H1 (cell line): Measurements from ENCODE around the gene RNU7-1. TPM values are rescaled to one million over a fixed set of nuclear protein-coding genes. Genes with fewer than 3 reads are reported as not detected.
A peak's percentile ranks its signal among the peaks of the same experiment; 100 is the strongest.

Experiments
- BCL11A ChIP-seq, 2 experiments: IDR thresholded peaks; one replicate each; pipeline ENCODE4 v1.6.1; 2011; ENCODE audit warnings: low read depth in 2 of 2, low read length in 2 of 2, mild to moderate bottlenecking in 2 of 2
- BRCA1 ChIP-seq: IDR thresholded peaks from 2 replicates; pipeline ENCODE4 v1.6.1; 2012; ENCODE audit warnings: low read depth, low read length, improper control_type of control experiment
- CBX5 ChIP-seq: fragments of 300-800, 300-1000 bp; sonication (generic); IDR thresholded peaks from 2 replicates; pipeline ENCODE4 v1.7.1; 2016; ENCODE audit warnings: antibody characterized with exemption, low read length, low read depth
- CBX8 ChIP-seq: fragments of 300-800, 300-1000 bp; sonication (generic); IDR thresholded peaks from 2 replicates; pipeline ENCODE4 v1.7.1; 2016; ENCODE audit warnings: low read depth, low read length, borderline replicate concordance
- EGR1 ChIP-seq: IDR thresholded peaks from 2 replicates; pipeline ENCODE4 v1.6.1; 2011; ENCODE audit warnings: low read depth, low read length, borderline replicate concordance
- FOSL1 ChIP-seq: IDR thresholded peaks from 2 replicates; pipeline ENCODE4 v1.6.1; 2011; ENCODE audit warnings: mild to moderate bottlenecking, low read depth, low read length, moderate library complexity; ENCODE audit not compliant: insufficient read depth
- HDAC2 ChIP-seq, 2 experiments: fragments of 300-600 bp in 1 of 2; sonication (generic) in 1 of 2; IDR thresholded peaks; 2 replicates each; pipeline ENCODE4 v1.6.1; 2011 to 2012; ENCODE audit warnings: low read depth in 2 of 2, low read length in 2 of 2, mild to moderate bottlenecking in 2 of 2, moderate library complexity in 2 of 2, borderline replicate concordance in 1 of 2, inconsistent platforms in 1 of 2
- JUN ChIP-seq: IDR thresholded peaks from 2 replicates; pipeline ENCODE4 v1.6.1; 2011; ENCODE audit warnings: low read depth, mild to moderate bottlenecking, improper control_type of control experiment, low read length
- KDM1A ChIP-seq: fragments of 200-600, 300-600 bp; sonication (generic); IDR thresholded peaks from 2 replicates; pipeline ENCODE4 v1.7.1; 2016; ENCODE audit warnings: mild to moderate bottlenecking, low read length, borderline replicate concordance
- NANOG ChIP-seq: IDR thresholded peaks from 2 replicates; pipeline ENCODE4 v1.6.1; 2011; ENCODE audit warnings: low read length, low read depth, mild to moderate bottlenecking, inconsistent platforms; ENCODE audit not compliant: insufficient read depth, poor library complexity, severe bottlenecking
- POLR2A ChIP-seq, 2 experiments: IDR thresholded peaks; 1 replicate in 1 of 2; 2 replicates in 1 of 2; pipeline ENCODE4 v1.6.1; 2011; ENCODE audit warnings: low read depth in 2 of 2, low read length in 2 of 2, mild to moderate bottlenecking in 2 of 2; ENCODE audit errors: control extremely low read depth in 1 of 2
- RBBP5 ChIP-seq: IDR thresholded peaks from 2 replicates; pipeline ENCODE4 v1.7.1; 2012; ENCODE audit warnings: low read depth, mild to moderate bottlenecking, inconsistent platforms, low read length, moderate library complexity, borderline replicate concordance
- RFX5 ChIP-seq: IDR thresholded peaks from 2 replicates; pipeline ENCODE4 v1.6.1; 2011; ENCODE audit warnings: low read depth, low read length, improper control_type of control experiment, borderline replicate concordance
- SAP30 ChIP-seq: fragments of 300-600 bp; sonication (generic); IDR thresholded peaks from 2 replicates; pipeline ENCODE4 v1.7.1; 2012; ENCODE audit warnings: low read length, moderate library complexity, mild to moderate bottlenecking, inconsistent platforms; ENCODE audit not compliant: insufficient read depth, insufficient replicate concordance
- SP1 ChIP-seq: IDR thresholded peaks from 2 replicates; pipeline ENCODE4 v1.6.1; 2011; ENCODE audit warnings: low read depth, low read length
- SP2 ChIP-seq: IDR thresholded peaks from 2 replicates; pipeline ENCODE4 v1.6.1; 2012; ENCODE audit warnings: mild to moderate bottlenecking, low read length, inconsistent platforms
- SP4 ChIP-seq: IDR thresholded peaks from 2 replicates; pipeline ENCODE4 v1.6.1; 2012; ENCODE audit warnings: low read length, inconsistent platforms
- TBP ChIP-seq: IDR thresholded peaks from 2 replicates; pipeline ENCODE4 v1.6.1; 2011; ENCODE audit warnings: low read depth, low read length, improper control_type of control experiment
- polyA plus RNA-seq, 7 experiments: library from polyadenylated mRNA; depleted of rRNA in 3 of 7; stranded (reverse) in 5 of 7; unstranded in 2 of 7; fragments of >200 nt in 5 of 7; fragments of 200-250 nt in 2 of 7; gene quantifications; 1 replicate in 5 of 7; 2 replicates in 1 of 7; 4 replicates in 1 of 7; pipeline versions ENCODE4 v1.2.1 to v1.2.3, GENCODE V29; 2011 to 2013; ENCODE audit warnings: missing spikeins in 2 of 7, mixed read lengths in 2 of 7
- total RNA-seq: library from RNA; stranded (reverse); fragmentation: NEBNext Ultra II Directional; extraction: Animal tissue kit (Norgen Biotek cat#: 25700); gene quantifications from 2 replicates; pipeline ENCODE4 v1.2.1, GENCODE V29; 2021
- TF ChIP-seq, protein P1 (sequence below): IDR thresholded peaks from 2 replicates; pipeline ENCODE4 v1.6.1; 2012; ENCODE audit warnings: inconsistent platforms
- TF ChIP-seq, protein P2 (sequence below): IDR thresholded peaks from 2 replicates; pipeline ENCODE4 v1.6.1; 2011; ENCODE audit warnings: low read length, improper control_type of control experiment
- TF ChIP-seq, protein P3 (sequence below), 3 experiments: IDR thresholded peaks; 1 replicate in 2 of 3; 2 replicates in 1 of 3; pipeline versions ENCODE4 v1.5.1 to v1.6.1; 2011; ENCODE audit warnings: low read length in 3 of 3, mild to moderate bottlenecking in 3 of 3, inconsistent platforms in 2 of 3, low read depth in 1 of 3, moderate library complexity in 1 of 3; ENCODE audit not compliant: insufficient read depth in 1 of 3; ENCODE audit errors: control extremely low read depth in 1 of 3

RNU7-1 gene
- total and polyA plus RNA-seq, 2 of the 8 experiments (the other 6 are each of a cell fraction or from before 2014, with no cell fraction given), result not detected

DNA sequence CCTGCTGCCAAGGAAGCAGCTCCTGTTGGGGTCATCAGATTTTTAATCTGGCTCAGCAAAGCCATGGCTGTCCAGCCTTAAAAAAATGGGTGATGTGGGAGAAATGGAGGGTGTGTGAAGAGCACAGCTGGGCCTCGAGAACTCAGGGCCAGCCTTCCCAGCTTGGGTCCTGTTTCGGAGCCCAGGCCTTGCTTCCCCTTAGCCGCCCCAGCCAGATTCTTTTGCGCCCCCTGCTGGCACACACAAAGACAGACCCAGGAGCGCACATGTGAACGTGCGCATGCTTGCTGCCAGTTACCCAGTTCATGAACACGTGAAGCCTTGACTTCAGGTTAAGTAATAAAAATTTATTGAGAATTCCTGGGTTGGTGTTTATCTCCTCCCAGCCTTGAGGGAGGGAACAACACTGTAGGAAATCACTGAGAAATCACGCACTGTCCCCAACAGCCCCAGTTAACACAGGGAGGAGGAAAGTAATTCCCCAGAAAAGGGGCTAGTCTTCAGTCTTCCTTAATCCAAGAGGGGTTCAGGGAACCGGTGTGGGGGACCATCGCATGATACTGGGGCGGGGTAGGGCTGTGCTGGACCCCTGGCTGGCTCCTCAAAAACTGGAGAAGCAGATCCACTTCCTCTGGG lies 21.5 kb downstream of the RNU7-1 start (continued):
- TF ChIP-seq POLR2A (IDR thresholded peaks at IDR 0.05; ENCODE audit: control extremely low read depth in 1 of 2, low read depth in 2 of 2, low read length in 2 of 2) (peak in 1 of 2 experiments; percentile 46; a peak in 2 of 3 replicates), JUN (no peak), EGR1 (no peak), SAP30 (no peak), NANOG (no peak), KDM1A (no peak), SP4 (no peak), SP2 (no peak), RBBP5 (no peak), SP1 (no peak), TBP (peak; percentile 33; the same call in 1 of the 2 replicates), CBX5 (no peak), CBX8 (no peak), BCL11A (IDR thresholded peaks at IDR 0.05; ENCODE audit: low read depth in 2 of 2, low read length in 2 of 2) (no peak), RFX5 (no peak), HDAC2 (IDR thresholded peaks at IDR 0.05; ENCODE audit: borderline replicate concordance in 1 of 2, low read depth in 2 of 2, low read length in 2 of 2) (no peak), BRCA1 (no peak), FOSL1 (no peak)
- TF ChIP-seq, protein P1, sequence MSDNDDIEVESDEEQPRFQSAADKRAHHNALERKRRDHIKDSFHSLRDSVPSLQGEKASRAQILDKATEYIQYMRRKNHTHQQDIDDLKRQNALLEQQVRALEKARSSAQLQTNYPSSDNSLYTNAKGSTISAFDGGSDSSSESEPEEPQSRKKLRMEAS, result peak; percentile 93
- TF ChIP-seq, protein P2, sequence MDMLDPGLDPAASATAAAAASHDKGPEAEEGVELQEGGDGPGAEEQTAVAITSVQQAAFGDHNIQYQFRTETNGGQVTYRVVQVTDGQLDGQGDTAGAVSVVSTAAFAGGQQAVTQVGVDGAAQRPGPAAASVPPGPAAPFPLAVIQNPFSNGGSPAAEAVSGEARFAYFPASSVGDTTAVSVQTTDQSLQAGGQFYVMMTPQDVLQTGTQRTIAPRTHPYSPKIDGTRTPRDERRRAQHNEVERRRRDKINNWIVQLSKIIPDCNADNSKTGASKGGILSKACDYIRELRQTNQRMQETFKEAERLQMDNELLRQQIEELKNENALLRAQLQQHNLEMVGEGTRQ, result 0 out of 2 replicates have a peak, but pooled peaks have one; percentile 25
- TF ChIP-seq, protein P3, sequence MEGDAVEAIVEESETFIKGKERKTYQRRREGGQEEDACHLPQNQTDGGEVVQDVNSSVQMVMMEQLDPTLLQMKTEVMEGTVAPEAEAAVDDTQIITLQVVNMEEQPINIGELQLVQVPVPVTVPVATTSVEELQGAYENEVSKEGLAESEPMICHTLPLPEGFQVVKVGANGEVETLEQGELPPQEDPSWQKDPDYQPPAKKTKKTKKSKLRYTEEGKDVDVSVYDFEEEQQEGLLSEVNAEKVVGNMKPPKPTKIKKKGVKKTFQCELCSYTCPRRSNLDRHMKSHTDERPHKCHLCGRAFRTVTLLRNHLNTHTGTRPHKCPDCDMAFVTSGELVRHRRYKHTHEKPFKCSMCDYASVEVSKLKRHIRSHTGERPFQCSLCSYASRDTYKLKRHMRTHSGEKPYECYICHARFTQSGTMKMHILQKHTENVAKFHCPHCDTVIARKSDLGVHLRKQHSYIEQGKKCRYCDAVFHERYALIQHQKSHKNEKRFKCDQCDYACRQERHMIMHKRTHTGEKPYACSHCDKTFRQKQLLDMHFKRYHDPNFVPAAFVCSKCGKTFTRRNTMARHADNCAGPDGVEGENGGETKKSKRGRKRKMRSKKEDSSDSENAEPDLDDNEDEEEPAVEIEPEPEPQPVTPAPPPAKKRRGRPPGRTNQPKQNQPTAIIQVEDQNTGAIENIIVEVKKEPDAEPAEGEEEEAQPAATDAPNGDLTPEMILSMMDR (IDR thresholded peaks at IDR 0.05; ENCODE audit: control extremely low read depth in 1 of 3, insufficient read depth in 1 of 3, low read depth in 1 of 3, low read length in 3 of 3), result peak in 2 of 3 experiments; percentile 78 to 90; a peak in 3 of 4 replicates
